GM19438 (cell line): ENCODE results near the gene ZBTB20.
"Not testable (repeated sequence)": the region's sequence is repeated elsewhere in the genome, so short reads cannot be mapped to it uniquely, and the experiment has no call there.

ENCODE experiments used
- ATAC-seq: cut with Tn5 transposase; IDR thresholded peaks from one replicate; pipeline ENCODE4 v1.9.1; 2021; ENCODE audit warnings: low read depth; ENCODE audit not compliant: unreplicated experiment

The ZBTB20 gene

DNA sequence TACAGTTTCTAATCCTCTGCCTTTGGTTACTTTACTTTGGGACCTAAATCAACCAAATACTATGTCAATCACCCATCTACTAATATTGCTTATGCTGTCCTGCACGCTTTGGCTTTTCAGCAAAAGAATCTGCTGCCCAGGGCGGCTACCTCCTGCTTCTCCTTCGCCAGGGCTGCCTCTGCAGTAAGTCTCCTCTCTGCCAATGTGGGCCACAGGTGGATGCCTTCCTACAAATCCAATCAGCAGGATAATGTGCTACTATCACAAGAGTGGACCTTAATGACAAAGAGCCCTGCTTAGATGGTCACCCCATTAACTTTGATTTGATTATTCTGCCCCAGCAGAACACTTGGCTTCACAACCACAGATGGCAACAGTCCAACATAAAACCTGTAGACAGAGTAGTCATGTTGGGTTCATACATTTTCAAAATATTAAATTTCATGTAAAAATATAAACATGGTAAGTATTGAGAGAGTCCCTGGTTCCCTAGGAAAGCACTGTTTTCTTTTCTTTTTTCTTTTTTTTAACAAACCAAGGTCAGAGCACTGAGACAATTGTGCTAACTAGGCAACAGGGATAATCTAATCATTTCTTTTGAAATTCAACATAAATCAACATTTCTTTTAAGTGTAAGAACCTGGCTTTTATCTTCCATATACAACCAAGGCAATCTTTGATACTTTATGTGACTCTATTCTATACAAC is 298.3 kb downstream of the ZBTB20 start:
- ATAC-seq = no peak

DNA sequence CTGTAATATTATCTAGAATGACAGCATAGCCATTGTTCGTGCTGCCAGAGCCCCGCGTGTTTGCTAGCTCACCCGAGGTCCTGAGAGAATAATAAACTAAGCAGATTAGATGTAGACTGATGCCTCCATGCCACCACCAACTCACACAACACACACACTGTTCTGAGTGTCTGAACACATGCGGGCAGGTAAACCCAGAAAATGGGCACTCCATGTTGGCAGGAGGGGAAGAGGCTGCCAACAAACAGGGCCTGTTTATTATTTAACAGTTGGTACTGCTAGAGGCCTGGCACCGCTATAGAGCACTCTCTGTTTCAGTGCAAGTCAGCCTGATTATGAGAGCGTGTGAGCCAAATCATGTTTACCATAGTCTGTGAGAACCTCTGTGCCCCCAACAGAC is 299.0 kb downstream of the ZBTB20 start:
- no peak for ATAC-seq

DNA sequence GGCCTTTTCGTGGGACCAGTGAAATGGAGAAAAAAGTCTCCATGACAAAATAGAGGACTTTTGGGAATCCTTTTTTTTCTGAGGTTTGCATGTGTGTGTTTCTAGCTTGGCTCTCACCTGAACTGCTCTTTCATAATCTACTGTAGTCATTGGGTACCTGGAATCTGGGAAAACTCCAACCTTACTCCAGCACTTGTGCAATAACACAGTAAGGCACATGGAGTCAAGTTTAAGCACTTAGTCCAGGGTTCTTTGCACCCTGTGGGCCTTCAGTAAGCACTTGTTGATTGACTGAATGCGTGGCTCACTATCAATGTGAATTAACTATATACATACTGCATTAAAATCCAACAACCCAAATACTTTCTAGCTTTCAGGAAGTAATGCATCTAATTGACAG is 299.5 kb downstream of the ZBTB20 start:
- no peak for ATAC-seq

DNA sequence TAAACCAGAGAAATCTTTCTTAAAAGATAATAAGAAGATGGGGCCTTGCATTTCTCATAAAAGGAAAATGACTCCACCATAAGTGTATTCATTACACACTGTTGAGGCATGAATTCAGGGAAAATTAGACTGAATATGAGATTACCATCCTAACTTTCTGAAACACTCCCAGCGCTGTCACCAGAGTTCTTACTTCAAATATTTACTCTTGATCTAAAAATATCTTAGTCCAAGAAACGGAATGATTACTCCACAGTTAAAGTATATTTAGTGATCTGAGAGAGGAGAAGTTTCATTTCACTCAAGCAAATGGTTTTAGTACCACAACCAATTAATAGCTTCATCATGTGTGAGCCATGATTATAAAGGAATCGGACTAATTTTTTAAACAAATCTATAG is 300.3 kb downstream of the ZBTB20 start:
- ATAC-seq = no peak

DNA sequence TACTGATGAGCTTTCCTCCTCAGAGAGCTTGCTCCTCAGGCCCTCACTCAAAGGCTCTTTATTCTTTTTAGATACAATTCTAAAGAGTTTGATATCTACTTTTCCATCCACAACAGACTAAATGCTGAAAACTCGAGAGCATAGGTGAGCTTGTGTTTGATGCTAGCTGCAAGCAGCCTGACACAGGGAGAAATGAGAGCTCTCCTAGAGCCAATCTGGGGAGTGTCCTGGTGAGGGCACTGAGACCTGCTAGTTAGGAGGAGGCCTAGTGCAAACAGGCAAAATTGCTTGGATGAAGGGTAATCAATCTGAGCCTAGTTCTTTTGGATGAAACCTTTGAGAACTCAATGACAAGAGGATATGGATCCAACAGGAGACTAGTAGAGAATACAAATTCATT is 300.8 kb downstream of the ZBTB20 start:
- ATAC-seq = no peak

DNA sequence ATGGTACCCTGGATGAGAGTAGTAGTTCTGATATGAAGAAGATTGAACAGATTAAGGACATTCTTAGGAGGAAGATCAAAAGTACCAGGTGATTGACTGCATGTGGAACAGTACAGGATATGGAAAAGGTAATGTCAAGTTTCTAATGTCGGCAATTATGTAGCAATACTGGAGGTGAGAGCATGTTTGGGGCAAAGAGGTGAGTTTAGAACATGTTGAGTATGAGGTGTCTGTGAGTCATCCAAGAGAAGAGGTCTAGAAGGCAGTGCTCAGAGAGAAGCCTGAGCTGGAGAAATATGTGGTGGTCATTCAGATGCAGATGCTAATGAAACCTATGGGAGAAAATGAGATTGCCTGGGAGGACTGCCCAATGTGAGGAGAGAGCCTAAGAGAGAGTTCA is 305.6 kb downstream of the ZBTB20 start:
- no peak for ATAC-seq

DNA sequence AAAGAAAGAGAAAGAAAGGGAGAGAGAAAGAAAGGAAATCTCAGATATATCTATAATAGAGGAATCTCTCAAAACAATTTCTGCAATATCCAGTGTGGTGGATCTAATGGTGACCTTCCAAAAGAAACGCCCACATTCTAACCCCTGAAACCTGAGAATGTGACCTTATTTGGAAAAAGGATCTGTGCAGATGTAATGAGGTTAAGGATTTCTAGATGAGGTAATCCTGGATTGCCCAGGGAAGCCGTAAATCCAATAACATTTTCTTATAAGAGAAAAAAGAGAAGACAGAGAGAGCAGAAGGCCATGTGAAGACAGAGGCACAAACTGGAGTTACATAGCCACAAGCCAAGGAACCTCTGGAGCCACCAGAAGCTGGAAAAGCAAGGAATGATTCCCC is 307.6 kb downstream of the ZBTB20 start:
- ATAC-seq = no peak

DNA sequence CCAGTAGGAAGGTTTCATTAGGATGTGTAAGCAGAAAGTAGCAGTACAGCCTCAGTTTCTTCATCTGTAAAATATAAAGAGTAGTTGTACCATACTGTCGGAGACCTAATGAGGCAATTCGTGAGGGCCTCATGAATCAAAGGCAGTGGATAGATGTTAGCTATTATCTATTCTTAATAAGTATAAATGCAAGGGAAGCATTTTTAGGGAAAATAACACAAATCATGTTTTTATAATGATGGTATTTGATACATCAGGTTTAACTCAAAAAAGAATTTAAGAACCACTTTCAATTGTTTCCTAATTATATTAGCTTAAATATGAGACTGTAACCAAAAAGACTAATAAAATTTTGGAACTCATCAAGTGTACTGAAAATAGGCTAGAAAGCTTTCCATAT is 309.1 kb downstream of the ZBTB20 start:
- no peak for ATAC-seq

DNA sequence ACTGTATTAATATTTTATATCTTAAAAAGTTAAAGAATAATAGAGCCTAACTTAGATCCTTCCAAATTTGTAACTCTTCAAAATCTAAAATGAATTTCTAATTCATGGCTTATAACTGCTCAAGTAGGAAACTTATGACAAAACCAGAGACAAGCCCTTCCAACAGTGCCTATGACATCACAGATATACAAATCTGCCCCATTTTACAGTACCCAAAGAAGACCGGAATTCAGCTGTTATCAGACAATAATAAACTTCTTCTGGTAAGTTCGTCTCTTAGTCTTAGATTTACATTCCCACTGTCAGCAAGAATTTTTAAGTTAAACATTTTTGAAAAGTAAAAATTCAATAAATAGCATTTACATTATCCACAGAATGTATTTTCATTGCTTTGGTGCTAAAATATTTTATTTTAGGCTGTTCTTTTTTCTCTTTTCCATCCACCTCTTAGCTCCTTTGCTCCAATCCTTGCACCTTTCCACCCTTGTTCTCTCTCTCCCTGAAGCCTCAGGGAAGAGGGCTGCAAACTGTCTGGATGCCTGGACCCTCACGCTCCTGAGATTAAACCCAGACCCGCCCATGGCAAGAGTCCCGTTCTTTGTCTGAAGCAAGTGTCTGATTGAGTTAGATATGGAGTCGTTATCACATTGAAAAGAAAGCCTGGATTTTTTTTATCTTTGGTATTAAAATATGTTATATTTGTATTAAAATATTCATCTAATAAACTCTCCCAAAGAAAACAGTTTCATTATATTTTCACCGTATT is 312.7 kb downstream of the ZBTB20 start:
- ATAC-seq = no peak

DNA sequence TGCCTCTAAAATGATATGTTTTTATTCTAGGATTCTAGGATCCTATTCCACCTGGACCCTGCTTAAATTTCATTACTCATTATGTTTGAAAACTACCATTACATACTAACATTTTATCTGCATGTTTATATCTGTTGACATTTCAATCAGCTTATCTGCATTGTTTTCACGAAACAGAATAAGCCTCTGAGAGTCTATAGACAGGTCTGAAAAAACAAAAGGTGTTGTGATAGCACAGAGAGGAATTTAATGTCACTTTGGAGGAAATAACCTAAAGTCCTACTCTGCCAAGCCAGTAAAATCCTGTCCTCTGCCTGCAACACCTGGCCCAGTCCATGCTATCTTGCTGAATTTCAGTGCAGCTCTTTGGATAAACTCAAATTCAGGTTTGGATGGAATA is 315.2 kb downstream of the ZBTB20 start:
- no peak for ATAC-seq

DNA sequence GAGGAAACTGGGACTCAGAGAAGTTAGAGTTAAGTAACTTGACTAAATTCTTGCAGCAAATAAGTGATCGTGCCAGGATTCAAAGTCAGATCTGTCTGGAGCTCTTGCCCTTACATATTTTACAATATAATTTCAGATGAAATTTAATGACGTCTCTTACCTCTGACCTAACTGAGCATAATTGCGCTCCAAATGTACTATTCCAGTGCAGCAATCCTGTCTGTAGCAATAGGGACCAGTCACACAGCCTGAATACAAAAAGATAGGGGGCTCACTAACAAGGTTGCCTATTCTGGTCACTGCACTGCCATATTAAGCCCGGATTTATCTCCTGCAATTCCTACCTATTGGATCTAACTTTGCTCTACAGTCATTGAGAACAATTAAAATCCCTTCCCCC is 316.4 kb downstream of the ZBTB20 start:
- ATAC-seq = no peak

DNA sequence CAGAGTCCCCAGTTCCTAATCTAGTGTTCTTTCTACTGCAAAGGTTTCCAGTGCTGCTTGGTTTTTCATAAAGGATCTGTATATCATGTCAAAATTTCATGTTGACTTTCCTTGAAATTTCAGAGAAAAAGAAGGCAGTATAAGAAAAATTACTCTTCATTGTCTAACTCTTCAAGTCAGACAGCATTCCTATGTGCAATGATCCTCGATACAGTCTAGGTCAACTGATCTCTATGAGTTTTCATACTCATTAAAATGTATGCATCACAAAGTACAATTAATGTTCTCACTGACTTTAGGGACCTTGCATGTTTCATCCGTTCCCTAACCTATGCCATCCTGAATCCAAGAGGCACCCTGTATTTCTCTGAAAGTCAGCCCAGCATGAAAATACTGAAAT is 317.3 kb downstream of the ZBTB20 start:
- no peak for ATAC-seq

DNA sequence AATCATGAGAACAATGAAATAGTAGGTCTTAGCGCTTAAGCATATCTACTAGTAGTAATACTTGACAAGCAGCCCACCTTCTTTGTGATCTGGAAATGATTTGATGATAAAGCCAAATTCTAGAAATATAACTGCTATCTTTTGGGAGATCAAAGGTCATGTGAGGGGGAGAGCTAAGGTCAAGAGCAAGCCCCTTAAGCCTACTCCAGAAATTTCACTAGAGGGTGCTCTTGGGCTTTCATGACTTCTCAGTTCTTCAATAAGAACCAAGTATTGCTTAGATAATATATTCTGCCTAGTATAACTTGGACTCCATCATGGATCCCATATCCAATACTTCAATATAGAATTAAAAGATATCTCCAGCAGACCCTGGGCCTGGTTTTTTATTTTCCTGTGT is 319.6 kb downstream of the ZBTB20 start:
- ATAC-seq = no peak

DNA sequence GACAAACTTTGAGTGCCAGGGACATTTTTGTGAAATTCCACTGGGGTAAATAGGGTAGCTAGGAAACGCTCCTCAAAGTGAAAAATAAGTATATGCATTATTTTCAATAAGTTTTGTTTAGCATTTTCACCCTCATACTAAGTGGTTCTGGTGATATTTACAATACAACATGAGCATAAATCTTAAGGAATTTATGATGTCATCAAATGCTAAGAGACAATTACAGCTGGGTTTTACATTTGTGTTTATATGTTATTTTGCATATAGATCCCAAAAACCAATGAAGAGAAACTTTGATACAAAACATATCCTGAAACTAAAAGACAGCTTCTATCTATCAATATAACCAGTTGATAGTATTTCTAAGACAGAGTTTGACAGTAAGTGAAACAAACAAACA is 323.1 kb downstream of the ZBTB20 start:
- no peak for ATAC-seq

DNA sequence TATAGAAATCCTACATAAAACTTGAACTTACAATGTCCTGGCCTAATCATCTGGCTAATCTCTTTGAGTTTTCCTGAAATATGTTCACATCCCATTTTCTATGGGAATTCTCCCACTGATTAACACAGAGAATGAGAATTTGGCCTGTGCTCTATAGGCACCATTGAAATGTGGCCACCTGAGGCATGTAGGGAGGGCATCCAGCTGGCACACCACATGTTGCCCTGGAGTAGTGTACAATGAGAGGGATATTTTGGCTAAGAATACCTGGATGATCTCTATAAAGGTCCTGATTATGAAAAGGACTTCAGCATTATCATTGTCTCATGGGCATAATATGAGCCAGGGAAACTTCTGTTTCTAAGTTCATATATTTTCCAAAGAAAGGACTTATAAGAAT is 324.0 kb downstream of the ZBTB20 start:
- no peak for ATAC-seq

DNA sequence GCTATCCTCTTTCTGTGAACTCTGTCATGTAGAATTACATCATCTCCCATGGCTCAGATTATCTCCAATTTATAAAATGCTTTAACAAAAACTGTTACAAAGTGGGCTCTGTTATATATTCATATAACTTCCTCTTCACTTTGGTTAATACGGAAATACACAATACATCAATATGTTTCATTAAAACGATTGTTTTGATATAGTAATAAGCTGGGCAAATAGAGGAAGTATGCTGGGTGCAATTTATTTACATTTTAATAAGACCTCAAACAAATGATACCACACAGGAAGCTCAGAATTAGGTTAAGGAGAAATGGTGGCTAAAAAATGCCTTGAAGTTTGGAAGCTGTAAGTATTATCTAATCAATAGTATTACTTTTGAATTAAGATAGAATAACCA is 331.0 kb downstream of the ZBTB20 start:
- no peak for ATAC-seq

DNA sequence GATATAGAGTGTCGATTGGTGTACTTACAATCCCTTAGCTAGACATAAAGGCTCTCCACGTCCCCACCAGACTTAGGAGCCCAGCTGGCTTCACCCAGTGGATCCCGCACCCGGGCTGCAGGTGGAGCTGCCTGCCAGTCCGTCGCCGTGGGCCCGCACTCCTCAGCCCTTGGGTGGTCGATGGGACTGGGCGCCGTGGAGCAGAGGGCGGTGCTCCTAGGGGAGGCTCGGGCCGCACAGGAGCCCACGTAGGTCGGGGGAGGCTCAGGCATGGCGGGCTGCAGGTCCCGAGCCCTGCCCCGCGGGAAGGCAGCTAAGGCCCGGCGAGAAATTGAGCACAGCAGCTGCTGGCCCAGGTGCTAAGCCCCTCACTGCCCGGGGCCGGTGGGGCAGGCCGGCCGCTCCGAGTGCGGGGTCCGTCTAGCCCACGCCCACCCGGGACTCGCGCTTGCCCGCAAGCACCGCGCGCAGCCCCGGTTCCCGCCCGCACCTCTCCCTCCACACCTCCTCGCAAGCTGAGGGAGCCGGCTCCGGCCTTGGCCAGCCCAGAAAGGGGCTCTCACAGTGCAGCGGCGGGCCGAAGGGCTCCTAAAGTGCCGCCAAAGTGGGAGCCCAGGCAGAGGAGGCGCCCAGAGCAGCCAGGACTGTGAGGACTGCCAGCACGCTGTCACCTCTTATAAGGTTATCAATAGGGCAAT is 334.4 kb downstream of the ZBTB20 start:
- ATAC-seq = not testable (repeated sequence)

DNA sequence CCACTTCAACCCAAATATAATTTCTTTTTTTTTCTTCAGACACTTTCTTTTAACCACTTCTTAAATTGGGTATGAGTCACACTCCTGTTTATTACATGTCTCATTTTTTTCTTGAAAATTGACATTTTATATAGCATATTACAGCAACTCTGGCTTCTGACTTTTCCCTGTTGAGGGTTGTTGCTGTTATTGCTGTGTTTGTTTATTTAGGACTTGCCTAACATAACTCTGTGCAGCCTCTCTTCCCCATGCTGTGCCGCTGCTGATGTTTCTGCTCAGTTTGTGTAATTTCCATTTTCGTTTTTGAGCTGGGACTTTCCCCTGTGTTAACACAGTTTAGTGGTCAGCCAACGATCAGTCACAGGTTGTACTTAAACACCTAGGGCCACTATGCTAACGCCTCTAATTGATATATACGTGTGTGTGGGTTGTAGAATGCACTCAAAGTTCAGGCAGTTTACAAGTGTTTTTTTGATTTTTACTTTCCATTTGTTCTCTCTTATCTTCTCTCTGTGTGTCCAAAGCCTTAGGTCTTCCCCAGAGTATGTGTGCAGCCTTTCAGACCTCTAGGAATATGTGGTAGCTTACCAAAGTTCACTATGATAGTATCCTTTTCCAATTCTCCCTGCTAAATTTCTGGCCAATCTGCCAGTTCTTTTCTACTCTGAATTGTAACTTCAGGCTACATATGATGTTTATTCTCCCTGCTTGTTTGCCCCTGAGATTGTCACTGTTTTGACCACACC is 337.2 kb downstream of the ZBTB20 start:
- ATAC-seq = peak; percentile 100

DNA sequence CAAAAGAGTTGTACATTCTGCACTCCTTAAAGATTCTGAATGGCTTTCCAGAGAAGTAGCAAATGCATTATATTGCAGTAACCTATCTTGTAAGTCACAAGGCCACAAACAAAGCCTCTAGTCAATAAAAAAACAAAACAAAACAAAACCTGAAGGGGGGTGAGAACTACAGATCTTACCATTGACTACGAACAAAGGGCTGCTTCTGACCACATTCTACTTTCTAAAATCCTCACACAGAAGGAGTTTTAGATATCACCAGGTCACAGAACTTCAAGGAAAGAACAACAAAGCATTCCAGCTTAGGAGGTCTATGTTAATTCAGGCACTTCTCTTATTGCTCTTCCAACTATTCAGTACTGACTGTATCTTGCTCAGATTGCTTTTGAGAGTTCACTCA is 343.0 kb downstream of the ZBTB20 start:
- ATAC-seq = no peak

DNA sequence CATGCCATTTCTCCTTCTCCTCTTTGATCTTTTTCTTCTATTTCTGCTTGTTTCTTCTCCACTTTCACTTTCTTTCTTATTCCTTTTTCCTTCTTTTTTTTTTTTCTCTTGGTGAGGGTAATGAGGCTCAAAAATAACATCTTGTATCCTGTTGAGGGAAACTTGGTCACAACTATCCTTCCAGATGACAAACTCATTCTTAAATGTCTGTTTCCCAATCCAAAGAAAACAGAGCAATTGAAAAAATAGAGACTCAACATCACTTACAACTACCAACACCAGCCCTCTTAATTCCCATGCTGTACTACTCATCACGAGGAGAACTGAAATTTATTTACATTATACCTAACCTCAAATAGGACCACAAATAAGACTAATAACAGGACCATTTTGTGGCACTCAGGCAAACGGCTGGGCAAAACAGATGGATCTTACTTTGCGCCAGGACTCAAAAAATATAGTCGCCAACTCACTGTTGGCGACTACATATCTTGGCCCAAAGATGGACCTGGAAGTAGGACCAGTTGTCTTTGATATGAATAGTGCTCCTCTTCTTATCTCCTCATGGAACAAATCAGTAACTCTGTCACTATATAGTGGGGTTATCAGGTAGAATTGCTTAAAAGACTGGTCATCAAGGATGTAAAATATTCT is 343.9 kb downstream of the ZBTB20 start:
- no peak for ATAC-seq
